Hepatocyte (in vitro differentiated cells): Measurements from ENCODE around the gene TFCP2L1.

Experiments
- EZH2 ChIP-seq: fragments of 200-600 bp; sonication (generic); IDR thresholded peaks from 2 replicates; pipeline ENCODE4 v1.6.1; 2016; ENCODE audit warnings: antibody characterized with exemption, mild to moderate bottlenecking, borderline replicate concordance
- EZH2phosphoT487 ChIP-seq: fragments of 200-600 bp; sonication (generic); IDR thresholded peaks from one replicate; pipeline ENCODE4 v1.6.1; 2018; ENCODE audit warnings: antibody characterized with exemption, mild to moderate bottlenecking, low read depth, moderate library complexity; ENCODE audit not compliant: unreplicated experiment, severe bottlenecking
- TF ChIP-seq, protein P1 (sequence below): fragments of 200-600 bp; sonication (generic); IDR thresholded peaks from 2 replicates; pipeline ENCODE4 v1.5.1; 2016; ENCODE audit warnings: antibody characterized with exemption, mild to moderate bottlenecking; ENCODE audit not compliant: poor library complexity

DNA sequence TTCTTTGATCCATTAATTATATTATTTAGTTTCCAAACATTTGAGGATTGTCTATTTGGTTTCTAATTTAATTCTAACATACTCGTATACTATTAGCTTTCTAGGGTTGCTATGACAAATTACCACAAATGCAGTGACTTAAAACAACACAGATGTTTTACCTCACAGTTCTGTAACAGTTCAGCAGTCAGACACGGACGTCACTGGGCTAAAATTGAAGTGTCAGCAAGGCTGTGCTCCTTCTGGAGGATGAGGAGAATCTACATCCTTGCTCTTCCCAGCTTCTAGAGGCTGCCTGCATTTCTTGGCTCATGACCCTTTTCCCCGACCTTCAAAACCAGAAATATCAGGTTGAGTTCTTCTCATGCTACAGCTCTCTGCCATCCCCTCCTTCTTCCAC lies 117.6 kb downstream of the TFCP2L1 start:
- TF ChIP-seq, protein P1, sequence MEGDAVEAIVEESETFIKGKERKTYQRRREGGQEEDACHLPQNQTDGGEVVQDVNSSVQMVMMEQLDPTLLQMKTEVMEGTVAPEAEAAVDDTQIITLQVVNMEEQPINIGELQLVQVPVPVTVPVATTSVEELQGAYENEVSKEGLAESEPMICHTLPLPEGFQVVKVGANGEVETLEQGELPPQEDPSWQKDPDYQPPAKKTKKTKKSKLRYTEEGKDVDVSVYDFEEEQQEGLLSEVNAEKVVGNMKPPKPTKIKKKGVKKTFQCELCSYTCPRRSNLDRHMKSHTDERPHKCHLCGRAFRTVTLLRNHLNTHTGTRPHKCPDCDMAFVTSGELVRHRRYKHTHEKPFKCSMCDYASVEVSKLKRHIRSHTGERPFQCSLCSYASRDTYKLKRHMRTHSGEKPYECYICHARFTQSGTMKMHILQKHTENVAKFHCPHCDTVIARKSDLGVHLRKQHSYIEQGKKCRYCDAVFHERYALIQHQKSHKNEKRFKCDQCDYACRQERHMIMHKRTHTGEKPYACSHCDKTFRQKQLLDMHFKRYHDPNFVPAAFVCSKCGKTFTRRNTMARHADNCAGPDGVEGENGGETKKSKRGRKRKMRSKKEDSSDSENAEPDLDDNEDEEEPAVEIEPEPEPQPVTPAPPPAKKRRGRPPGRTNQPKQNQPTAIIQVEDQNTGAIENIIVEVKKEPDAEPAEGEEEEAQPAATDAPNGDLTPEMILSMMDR = no peak
- TF ChIP-seq EZH2phosphoT487 = no peak
- no peak for TF ChIP-seq EZH2
